ENCODE results near the gene IFT27.

GRCh38 chr22:36758792-36759271 lies 17.1 kb downstream of the IFT27 start:
- TF ChIP-seq CTCF (IDR thresholded peaks at IDR 0.05) (no peak), POLR2A (IDR thresholded peaks at IDR 0.05) (no peak)
